ENCODE measurements around the gene SLC17A4. TPM values are rescaled to one million over a fixed set of nuclear protein-coding genes. Genes with fewer than 3 reads are reported as not detected.

SLC17A4 gene
- total and polyA plus RNA-seq, 8 donors = 0.04 TPM; not detected in 7

DNA sequence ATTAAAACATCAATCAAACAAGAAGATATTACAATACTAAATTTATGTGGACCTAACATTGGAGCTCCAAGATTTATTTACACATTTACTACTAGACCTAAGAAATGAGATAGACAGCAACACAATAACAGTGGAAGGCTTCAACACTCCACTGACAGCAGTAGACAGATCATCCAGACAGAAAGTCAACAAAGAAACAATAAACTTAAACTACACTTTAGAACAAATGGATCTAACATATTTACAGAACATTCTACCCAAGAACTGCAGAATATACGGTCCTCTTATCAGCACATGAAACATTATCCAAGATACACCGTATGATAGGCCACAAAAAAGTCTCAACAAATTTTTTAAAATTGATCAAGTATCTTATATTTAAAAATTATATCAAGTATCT is 50.3 kb downstream of the SLC17A4 start:
- H3K4me1 ChIP-seq = no peaks in the 10 kb centered on the region
- DNase-seq = no peak
- peaks cover 0 to 4% of the 10 kb centered on the region in 2 donors for H3K9me3 ChIP-seq
- intact Hi-C loops (cut with DNase I) = no loop called here
- H3K27me3 ChIP-seq = no peaks in the 10 kb centered on the region
- H3K36me3 ChIP-seq = no peaks in the 10 kb centered on the region
- no peak overlapping the region for H3K4me3 ChIP-seq
- TF ChIP-seq, protein P1, sequence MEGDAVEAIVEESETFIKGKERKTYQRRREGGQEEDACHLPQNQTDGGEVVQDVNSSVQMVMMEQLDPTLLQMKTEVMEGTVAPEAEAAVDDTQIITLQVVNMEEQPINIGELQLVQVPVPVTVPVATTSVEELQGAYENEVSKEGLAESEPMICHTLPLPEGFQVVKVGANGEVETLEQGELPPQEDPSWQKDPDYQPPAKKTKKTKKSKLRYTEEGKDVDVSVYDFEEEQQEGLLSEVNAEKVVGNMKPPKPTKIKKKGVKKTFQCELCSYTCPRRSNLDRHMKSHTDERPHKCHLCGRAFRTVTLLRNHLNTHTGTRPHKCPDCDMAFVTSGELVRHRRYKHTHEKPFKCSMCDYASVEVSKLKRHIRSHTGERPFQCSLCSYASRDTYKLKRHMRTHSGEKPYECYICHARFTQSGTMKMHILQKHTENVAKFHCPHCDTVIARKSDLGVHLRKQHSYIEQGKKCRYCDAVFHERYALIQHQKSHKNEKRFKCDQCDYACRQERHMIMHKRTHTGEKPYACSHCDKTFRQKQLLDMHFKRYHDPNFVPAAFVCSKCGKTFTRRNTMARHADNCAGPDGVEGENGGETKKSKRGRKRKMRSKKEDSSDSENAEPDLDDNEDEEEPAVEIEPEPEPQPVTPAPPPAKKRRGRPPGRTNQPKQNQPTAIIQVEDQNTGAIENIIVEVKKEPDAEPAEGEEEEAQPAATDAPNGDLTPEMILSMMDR (IDR thresholded peaks at IDR 0.05) = no peak
- no peak for ATAC-seq
- H3K27ac ChIP-seq = no peak overlapping the region

DNA sequence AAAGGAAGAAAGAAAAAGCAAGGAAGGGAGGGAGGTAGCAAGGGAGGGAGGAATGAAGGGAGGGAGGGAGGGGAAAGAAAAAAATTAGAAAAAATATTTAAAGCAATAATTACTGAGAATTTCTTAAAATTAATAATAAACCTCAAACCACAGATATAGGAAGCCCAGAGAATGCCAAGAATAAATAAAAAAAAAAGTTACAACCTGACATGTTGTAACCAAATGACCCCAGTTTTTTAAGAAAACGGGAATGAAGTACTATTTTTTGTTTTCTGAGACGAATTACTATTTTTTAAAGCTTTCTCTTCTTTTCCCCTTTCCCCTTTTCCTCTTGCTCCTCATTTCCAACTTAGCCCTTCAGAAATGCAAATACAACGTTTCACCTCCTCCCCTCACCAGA is 60.7 kb downstream of the SLC17A4 start:
- ATAC-seq (no peak), DNase-seq (no peak)
- H3K4me3 ChIP-seq = no peak overlapping the region
- H3K9me3 ChIP-seq = no peaks in the 10 kb centered on the region
- no peak overlapping the region for H3K27ac ChIP-seq
- intact Hi-C loops (cut with DNase I) = no loop called here
- TF ChIP-seq, protein P1 (IDR thresholded peaks at IDR 0.05) = no peak
- H3K27me3 ChIP-seq = no peaks in the 10 kb centered on the region
- H3K4me1 ChIP-seq = no peaks in the 10 kb centered on the region
- no peaks in the 10 kb centered on the region for H3K36me3 ChIP-seq

DNA sequence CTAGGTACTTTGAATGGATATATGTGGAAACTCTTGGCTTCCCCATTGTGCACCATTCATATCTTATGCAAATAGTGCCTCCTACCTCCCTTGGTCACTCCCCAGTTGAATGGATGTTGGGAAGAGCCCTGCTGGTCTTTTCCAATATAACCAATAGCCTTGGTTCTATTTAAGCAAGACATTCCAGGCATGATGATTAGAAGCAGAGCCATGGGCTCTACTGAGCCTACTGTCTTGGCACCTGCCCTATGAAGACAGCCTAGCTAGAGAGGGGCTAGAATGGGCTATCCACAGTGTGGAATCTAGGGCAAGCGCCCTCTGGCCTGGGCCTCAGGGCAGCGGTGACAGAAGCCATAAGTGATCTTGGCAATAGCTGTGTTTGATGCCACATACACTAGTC is 61.7 kb downstream of the SLC17A4 start:
- Histone ChIP-seq H3K36me3 (no peaks in the 10 kb centered on the region), H3K27me3 (no peaks in the 10 kb centered on the region), H3K9me3 (no peaks in the 10 kb centered on the region), H3K27ac (no peak overlapping the region), H3K4me1 (no peaks in the 10 kb centered on the region), H3K4me3 (no peak overlapping the region)
- TF ChIP-seq, protein P1 (IDR thresholded peaks at IDR 0.05) = no peak
- DNase-seq (no peak), ATAC-seq (no peak)
- intact Hi-C loops (cut with DNase I) = no loop called here

DNA sequence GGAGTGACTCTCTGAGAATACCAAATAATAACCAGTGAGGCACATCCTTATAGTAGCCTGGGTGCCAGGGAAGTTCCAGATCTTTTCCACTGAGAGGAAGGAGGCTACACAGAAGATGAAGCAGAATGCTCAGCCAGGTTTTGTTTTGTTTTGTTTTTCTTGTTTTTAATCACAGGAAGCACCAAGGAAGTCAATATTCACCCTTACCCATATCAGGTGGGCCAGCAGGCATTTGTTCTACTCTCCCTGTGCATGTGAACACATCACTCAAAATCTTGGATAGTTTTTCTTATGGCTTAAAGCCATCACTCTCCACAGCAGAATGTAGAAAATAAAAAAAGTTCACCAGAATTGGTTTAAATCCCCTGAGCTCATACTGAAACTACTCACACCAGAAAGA is 66.8 kb downstream of the SLC17A4 start:
- intact Hi-C loops (cut with DNase I) = no loop called here
- Histone ChIP-seq H3K4me3 (no peak overlapping the region), H3K9me3 (no peaks in the 10 kb centered on the region), H3K4me1 (no peaks in the 10 kb centered on the region), H3K27me3 (no peaks in the 10 kb centered on the region), H3K36me3 (no peaks in the 10 kb centered on the region), H3K27ac (no peak overlapping the region)
- ATAC-seq = no peak
- DNase-seq = no peak
- TF ChIP-seq, protein P1 (IDR thresholded peaks at IDR 0.05) = no peak

DNA sequence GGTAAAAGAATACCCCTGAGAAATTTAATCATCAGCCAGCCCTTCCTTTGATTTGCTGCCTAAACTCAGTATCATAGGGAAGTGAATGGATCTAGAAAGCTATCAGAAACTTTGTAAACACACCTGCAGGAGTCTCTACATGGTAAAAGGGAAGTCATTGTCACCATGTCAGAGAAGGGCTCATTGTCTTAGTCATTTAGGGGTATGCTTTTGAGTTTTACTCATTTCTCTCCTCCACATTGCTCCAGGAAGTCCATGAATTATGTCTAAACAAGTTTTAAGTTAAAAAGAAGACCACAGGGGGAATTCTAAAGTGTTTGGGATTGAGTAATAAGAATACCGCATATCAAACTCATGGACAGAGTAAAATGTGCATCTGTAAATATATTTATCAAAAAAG is 74.8 kb downstream of the SLC17A4 start:
- intact Hi-C loops (cut with DNase I) = no loop called here
- Histone ChIP-seq H3K27me3 (no peaks in the 10 kb centered on the region), H3K4me3 (no peak overlapping the region), H3K36me3 (no peaks in the 10 kb centered on the region), H3K27ac (no peak overlapping the region), H3K4me1 (no peaks in the 10 kb centered on the region), H3K9me3 (no peaks in the 10 kb centered on the region)
- TF ChIP-seq, protein P1 (IDR thresholded peaks at IDR 0.05) = no peak
- no peak for ATAC-seq
- DNase-seq = no peak

Data from left lung (tissue), 10 donors.